ENCODE results near the gene ZNF500. TPM values are rescaled to one million over a fixed set of nuclear protein-coding genes. Genes with fewer than 3 reads are reported as not detected.

ZNF500 gene
- total and polyA plus RNA-seq, 4 experiments from 2014 or later = 7.9 to 35.6 (median 23.4) TPM

Other genes with a start within 250 kb of the ZNF500 start
- 10 to 100 TPM; 19.0 to 21.1 TPM for gene CDIP1, start 228.4 kb downstream of the ZNF500 start, total RNA-seq
- gene CDIP1, start 228.4 kb downstream of the ZNF500 start, polyA plus RNA-seq = 10 to 100 TPM; 10.2 to 15.7 TPM
- under 1 TPM; 0.29 to 0.33 TPM for gene C16orf96, start 210.8 kb downstream of the ZNF500 start, total RNA-seq
- gene C16orf96, start 210.8 kb downstream of the ZNF500 start, polyA plus RNA-seq = not detected
- 10 to 100 TPM; 30.1 to 41.0 TPM for gene UBALD1, start 152.3 kb downstream of the ZNF500 start, total RNA-seq
- 1 to 10 TPM; 2.4 to 4.8 TPM for gene UBALD1, start 152.3 kb downstream of the ZNF500 start, polyA plus RNA-seq
- 10 to 100 TPM; 62.2 to 64.1 TPM for gene MGRN1, start 142.3 kb downstream of the ZNF500 start, total RNA-seq
- gene MGRN1, start 142.3 kb downstream of the ZNF500 start, polyA plus RNA-seq = 1 to 10 TPM; 1.2 to 7.7 TPM
- 10 to 100 TPM; 52.4 to 53.7 TPM for gene NUDT16L1, start 73.6 kb downstream of the ZNF500 start, total RNA-seq
- 100 to 1,000 TPM in 1 of 2 donors, 10 to 100 TPM in 1; 80.1 to 125 TPM for gene NUDT16L1, start 73.6 kb downstream of the ZNF500 start, polyA plus RNA-seq
- gene ANKS3, start 32.9 kb downstream of the ZNF500 start, total RNA-seq = 10 to 100 TPM; 28.5 to 33.9 TPM
- 1 to 10 TPM in 1 of 2 donors, under 1 TPM in 1; 0.91 to 5.7 TPM for gene ANKS3, start 32.9 kb downstream of the ZNF500 start, polyA plus RNA-seq
- gene DNAAF8, start 32.6 kb downstream of the ZNF500 start, total RNA-seq = under 1 TPM; 0.12 to 0.64 TPM
- under 1 TPM in 1 of 2 donors, not detected in 1; 0.11 TPM for gene DNAAF8, start 32.6 kb downstream of the ZNF500 start, polyA plus RNA-seq
- not detected for gene SEPTIN12, start 21.2 kb upstream of the ZNF500 start, total RNA-seq
- gene SEPTIN12, start 21.2 kb upstream of the ZNF500 start, polyA plus RNA-seq = not detected
- not detected for gene SMIM22, start 28.2 kb upstream of the ZNF500 start, total RNA-seq
- gene SMIM22, start 28.2 kb upstream of the ZNF500 start, polyA plus RNA-seq = not detected
- gene ROGDI, start 35.5 kb upstream of the ZNF500 start, total RNA-seq = 1 to 10 TPM; 9.7 to 9.9 TPM
- gene ROGDI, start 35.5 kb upstream of the ZNF500 start, polyA plus RNA-seq = 10 to 100 TPM in 1 of 2 donors, 1 to 10 TPM in 1; 8.6 to 19.1 TPM
- 100 to 1,000 TPM; 117 to 121 TPM for gene GLYR1, start 80.1 kb upstream of the ZNF500 start, total RNA-seq
- 10 to 100 TPM; 22.8 to 44.6 TPM for gene GLYR1, start 80.1 kb upstream of the ZNF500 start, polyA plus RNA-seq
- 10 to 100 TPM; 40.4 to 42.7 TPM for gene UBN1, start 80.3 kb upstream of the ZNF500 start, total RNA-seq
- gene UBN1, start 80.3 kb upstream of the ZNF500 start, polyA plus RNA-seq = 10 to 100 TPM in 1 of 2 donors, 1 to 10 TPM in 1; 6.0 to 17.5 TPM
- gene PPL, start 170.0 kb upstream of the ZNF500 start, total RNA-seq = not detected
- under 1 TPM in 1 of 2 donors, not detected in 1; 0.39 TPM for gene PPL, start 170.0 kb upstream of the ZNF500 start, polyA plus RNA-seq
- gene SEC14L5, start 191.2 kb upstream of the ZNF500 start, total RNA-seq = not detected
- gene SEC14L5, start 191.2 kb upstream of the ZNF500 start, polyA plus RNA-seq = not detected

Data from CD4-positive, alpha-beta memory T cell (primary cell).